Heart left ventricle (tissue), 13 donors: ENCODE data around the gene TMEM185A.
"Not testable (repeated sequence)": the region's sequence is repeated elsewhere in the genome, so short reads cannot be mapped to it uniquely, and the experiment has no call there.

Experiments used
- CTCF ChIP-seq, 12 donors: fragments of 200-600 bp; sonication (generic) in 4 of 12; IDR thresholded peaks; one replicate each; pipeline versions ENCODE4 v1.5.0 to v1.8.0; 2018 to 2022; ENCODE audit warnings: antibody characterized with exemption in 12 of 12, mild to moderate bottlenecking in 5 of 12
- POLR2A ChIP-seq, 2 donors: fragments of 450-650 bp; IDR thresholded peaks; one replicate each; pipeline ENCODE4 v1.6.1; 2017; ENCODE audit warnings: antibody characterized with exemption in 2 of 2, mild to moderate bottlenecking in 2 of 2, moderate library complexity in 2 of 2
- donor health status: ischemic (EF 13 %, LVEDD 7.1; RV severe dilation, severe dysfunction).
- donor health status: DM: no; HTN: yes; CAD: no.
- donor health status: DM: no; HTN: no; CAD: no.
- donor health status: ischemic (EF 25% LVEDD 6.9; RV normal size, moderate dysfunction).
- donor health status: ischemic (EF 25% LVEDD 5.7; RV mildly dilated, moderate dysfunction).
- donor health status: ischemic (EF 35%, LVEDD 5.7; RV mildly dilated, moderate dysfunction).
- donor health status: nonischemic (EF 11% LVEDD 7.7; RV severe dilation, severe dysfunction).
- donor health status: DM: yes; HTN: yes; CAD: no.
- donor health status: PGD.
- donor health status: ischemic (EF 29% LVEDD 5.4; RV normal size, mild dysfunction).
- donor health status: nonischemic (EF 23%, LVEDD 6.1; RV moderate dilation, normal function).

- TF ChIP-seq POLR2A, CTCF (IDR thresholded peaks at IDR 0.05): not testable (repeated sequence)
These were observed 80.2 kb downstream of the TMEM185A start for GRCh38 chrX:149551245-149551938.
